GM18909 (cell line): ENCODE results near the gene ABO.
"Not testable (repeated sequence)": the region's sequence is repeated elsewhere in the genome, so short reads cannot be mapped to it uniquely, and the experiment has no call there.

ENCODE experiments used
- ATAC-seq: cut with Tn5 transposase; IDR thresholded peaks from one replicate; pipeline ENCODE4 v1.9.1; 2021; ENCODE audit warnings: mild to moderate bottlenecking; ENCODE audit not compliant: unreplicated experiment, poor library complexity

Gene ABO

GRCh38 chr9:133228474-133229193 is 46.4 kb downstream of the ABO start:
- ATAC-seq: not testable (repeated sequence)

- ATAC-seq: not testable (repeated sequence)
These were observed 47.0 kb downstream of the ABO start for GRCh38 chr9:133227996-133228395.

GRCh38 chr9:133227242-133227860 is 47.6 kb downstream of the ABO start:
- no peak for ATAC-seq

- no peak for ATAC-seq
These were observed 48.5 kb downstream of the ABO start for GRCh38 chr9:133226219-133227171.

- no peak for ATAC-seq
These were observed 49.6 kb downstream of the ABO start for GRCh38 chr9:133225171-133226011.

- no peak for ATAC-seq
These were observed 50.2 kb downstream of the ABO start for GRCh38 chr9:133224762-133225161.

- not testable (repeated sequence) for ATAC-seq
These were observed 51.7 kb downstream of the ABO start for GRCh38 chr9:133223159-133223756.

GRCh38 chr9:133221994-133222393 is 53.0 kb downstream of the ABO start:
- not testable (repeated sequence) for ATAC-seq

- no peak for ATAC-seq
These were observed 53.7 kb downstream of the ABO start for GRCh38 chr9:133221177-133221809.

- ATAC-seq: not testable (repeated sequence)
These were observed 56.7 kb downstream of the ABO start for GRCh38 chr9:133218049-133218975.

GRCh38 chr9:133217333-133217988 is 57.5 kb downstream of the ABO start:
- not testable (repeated sequence) for ATAC-seq

GRCh38 chr9:133214276-133214675 is 60.7 kb downstream of the ABO start:
- ATAC-seq: not testable (repeated sequence)

GRCh38 chr9:133210609-133211008 is 64.4 kb downstream of the ABO start:
- no peak for ATAC-seq

GRCh38 chr9:133210202-133210532 is 64.8 kb downstream of the ABO start:
- ATAC-seq: no peak

GRCh38 chr9:133209327-133210201 is 65.4 kb downstream of the ABO start:
- ATAC-seq: not testable (repeated sequence)

GRCh38 chr9:133208880-133209300 is 66.1 kb downstream of the ABO start, which contains the start of gene OBP2B:
TSS of gene OBP2B (minus strand) at chr9:133209250. CDS start at chr9:133209199, 51 bp downstream.
- ATAC-seq: not testable (repeated sequence)
